HG02763 (cell line): ENCODE measurements around the gene RAB18.
"Not testable (repeated sequence)": the region's sequence is repeated elsewhere in the genome, so short reads cannot be mapped to it uniquely, and the experiment has no call there.

Source experiments
- ATAC-seq: cut with Tn5 transposase; IDR thresholded peaks from one replicate; pipeline ENCODE4 v1.9.1; 2021; ENCODE audit warnings: mild to moderate bottlenecking, moderate library complexity; ENCODE audit not compliant: unreplicated experiment

The RAB18 gene

DNA sequence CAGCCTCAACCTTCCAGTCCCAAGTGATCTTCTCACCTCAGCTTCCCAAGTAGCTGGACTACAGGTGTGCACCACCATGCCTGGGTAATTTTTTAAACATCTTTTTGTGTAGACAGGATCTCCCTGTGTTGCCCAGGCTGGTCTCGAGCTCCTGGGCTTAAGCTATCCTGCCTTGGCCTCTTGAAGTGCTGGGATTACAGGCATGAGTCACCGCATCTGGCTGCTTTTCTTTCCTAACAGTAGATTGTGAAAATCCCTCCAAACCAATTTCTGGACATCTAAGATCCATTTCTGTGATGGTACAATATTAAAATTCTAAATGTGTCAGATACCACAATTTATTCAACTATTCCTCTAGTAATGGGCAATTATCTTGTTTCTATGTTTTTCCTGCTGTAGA, 38.7 kb downstream of the RAB18 start:
- ATAC-seq, result no peak

DNA sequence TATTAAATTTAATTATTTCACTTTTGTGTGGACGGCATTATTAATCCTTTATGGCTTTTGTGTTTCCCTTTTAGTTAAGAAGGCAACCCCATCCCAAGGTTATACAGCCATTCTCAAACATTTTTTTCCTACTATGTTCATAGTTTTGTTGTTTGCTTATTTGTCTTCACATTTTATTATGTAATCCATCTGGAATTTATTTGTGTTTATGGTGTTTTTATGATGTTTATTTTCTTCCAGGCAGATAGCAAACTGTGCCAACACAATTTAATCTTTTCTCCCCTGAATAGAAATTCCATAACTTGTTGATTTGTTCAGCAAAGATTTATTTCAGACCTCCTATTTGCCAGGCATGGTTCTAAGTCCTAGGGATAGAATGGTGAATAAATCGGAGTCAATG, 42.9 kb downstream of the RAB18 start:
- ATAC-seq, result no peak

DNA sequence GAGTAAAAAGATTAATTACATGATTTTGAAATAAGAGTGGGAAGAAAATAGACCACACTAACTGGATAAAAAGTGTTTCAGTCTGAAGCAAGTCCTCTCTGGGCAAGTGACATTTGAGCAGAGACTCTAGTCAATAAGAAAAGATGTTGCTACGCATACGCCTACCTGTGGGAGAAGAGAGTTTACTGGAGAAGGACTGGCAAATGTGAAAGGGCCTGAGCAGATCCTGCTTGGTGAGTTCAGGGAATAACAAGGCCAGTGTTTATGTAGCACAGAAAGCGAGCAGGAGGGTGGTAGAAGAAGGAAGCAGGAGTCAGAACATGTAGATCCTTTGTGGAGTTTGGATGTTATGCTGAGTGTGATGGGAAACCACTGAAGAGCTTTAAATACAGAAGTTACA, 43.4 kb downstream of the RAB18 start:
- no peak for ATAC-seq

DNA sequence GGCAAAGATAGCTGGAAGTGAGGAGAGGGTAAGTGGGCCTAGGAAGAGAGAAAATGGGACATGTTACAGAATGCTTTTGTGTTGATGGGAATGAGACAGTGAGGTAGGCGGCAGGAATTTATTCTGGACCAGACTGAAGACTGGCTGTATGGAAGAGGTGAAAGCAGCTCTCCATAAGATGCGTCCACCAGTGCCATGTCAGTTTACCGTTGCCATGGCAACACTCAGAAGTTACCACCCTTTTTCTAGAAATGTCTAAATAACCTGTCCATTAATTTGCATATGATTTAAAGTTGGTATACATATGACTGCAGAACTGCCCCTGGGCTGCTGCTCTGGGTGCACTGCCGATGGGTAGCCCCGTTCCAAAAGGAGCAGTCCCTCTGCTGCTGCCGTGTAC, 46.7 kb downstream of the RAB18 start:
- no peak for ATAC-seq

DNA sequence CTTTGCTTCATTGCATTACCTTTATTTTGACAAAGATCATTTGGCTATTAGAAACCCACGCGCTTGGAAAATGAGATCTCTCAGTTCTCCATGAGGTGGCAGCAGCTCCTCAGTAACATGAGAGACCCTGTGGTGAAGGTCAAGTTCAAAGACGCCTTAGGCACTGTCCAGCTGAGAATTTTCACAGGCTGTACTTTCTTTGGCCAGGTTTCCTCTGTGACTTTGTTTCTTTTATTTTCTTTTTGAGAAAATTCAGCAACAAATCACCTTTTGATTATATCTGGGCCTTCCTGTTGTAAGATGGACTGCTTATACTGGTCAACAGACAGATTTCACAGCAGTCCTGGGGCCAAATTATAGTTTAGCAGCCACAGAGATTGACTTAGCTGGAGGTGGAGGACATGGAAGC, 54.5 kb downstream of the RAB18 start:
- no peak for ATAC-seq

DNA sequence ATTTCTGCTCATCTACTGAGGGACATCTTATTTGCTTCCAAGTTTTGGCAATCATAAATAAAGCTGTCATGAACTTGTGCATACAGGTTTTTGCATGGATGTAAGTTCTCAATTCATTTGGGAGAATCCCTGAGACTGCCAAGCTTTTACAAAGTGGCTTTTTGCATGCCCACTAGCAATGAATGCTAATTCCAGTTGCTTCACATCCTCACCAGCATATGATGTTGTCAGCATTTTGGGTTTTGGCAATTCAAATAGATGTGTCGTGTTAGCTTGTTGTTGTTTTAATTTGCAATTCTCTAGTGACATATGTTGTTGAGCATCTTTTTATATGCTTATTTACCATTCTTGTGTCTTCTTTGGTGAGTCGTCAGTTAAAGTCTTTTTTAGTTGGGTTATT, 57.2 kb downstream of the RAB18 start:
- no peak for ATAC-seq

DNA sequence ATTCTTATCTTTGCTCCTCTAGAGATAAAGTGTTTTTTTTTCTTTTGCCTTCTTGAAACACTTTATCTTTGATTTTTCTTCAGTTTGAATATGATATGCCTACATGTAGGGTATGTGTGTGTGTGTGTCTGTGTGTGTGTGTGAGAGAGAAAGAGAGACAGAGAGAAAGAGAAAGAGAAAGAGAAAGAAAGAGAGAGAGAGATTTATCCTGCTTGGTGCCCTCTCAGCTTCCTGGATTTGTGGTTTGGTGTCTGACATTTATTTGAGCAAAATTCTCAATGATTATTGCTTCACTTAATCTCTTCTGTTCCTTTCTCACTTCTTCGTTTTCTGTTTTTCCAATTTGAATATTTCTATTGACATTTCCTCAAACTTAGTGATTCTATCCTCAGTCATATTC, 60.3 kb downstream of the RAB18 start:
- no peak for ATAC-seq

DNA sequence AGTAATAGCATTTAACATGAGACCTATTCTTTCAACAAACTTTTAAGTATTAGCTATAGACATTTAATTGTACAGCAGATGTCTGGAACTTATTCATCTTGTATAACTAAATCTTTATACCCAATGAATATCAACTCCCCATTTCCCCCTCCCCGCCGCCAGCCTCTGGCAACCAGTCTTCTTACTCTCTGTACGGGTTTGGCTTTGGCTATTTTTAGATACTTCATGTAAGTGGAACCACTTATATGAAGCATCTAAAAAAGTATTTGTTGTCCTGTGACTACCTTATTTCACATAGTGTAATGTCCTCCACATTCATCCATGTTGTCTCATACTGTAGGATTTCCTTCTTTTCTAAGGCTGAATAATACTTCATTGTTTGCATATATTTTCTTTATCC, 60.8 kb downstream of the RAB18 start:
- ATAC-seq, result no peak

DNA sequence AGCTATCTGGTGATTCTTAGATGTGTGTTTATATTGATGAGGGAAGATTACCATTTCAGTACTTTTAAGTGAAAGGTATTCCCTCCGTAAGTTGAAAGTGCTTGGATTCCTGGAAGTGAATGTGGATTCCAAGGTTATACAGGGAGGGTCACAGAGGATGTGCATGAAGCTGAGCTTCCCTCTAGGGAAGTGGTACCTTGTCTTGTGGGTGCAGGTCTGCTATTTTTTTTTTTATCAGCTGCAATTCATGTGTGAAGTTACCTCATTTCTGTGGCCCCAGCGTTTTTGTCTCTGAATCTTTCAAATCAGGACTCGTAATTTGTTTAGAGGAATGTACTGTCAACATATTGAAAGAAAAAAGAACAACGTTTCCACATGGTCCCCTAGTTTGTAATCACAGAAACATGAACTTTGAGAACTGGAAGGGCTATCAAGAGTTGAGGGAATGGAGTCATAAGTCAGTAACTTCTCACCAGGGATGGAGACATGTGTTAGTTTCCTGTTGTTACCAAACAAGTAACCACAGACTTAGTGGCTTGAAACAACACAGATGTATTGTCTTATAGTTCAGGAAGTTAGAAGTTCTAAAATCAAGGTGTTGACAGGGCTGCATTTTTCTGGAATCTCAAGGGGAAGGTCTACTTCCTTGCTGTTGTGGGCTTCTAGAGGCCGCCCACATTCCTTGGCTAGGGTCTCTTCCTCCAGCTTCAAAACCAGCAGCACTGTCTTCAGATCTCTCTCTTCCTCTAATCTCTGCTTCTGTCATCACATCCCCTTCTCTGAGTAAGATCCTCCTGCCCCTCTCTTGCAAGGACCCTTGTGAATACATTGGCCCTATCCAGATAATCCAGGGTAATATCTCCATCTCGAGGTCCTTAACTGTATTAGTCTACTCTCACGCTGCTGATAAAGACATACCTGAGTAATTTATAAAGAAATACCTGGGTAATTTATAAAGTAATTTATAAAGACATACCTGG, 64.4 kb downstream of the RAB18 start:
- no peak for ATAC-seq

DNA sequence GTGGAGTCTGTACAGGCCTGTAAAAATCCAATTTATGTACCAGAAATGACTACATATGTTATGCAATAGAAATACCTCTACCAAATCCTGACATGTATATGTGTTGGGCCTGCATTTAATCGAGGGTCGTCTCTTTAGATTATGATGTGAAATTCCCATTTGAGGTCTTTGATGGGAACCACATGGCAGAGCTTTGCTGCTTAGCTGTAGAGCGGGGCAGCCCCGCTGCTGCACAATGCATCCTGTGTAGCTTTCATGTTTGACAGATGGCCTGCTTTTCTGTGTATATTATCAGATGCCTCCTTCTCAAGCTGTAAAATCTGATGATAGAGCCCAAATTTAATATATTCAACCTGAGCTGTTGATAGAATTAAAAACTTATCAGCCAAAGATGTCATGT, 65.8 kb downstream of the RAB18 start:
- ATAC-seq, result no peak

DNA sequence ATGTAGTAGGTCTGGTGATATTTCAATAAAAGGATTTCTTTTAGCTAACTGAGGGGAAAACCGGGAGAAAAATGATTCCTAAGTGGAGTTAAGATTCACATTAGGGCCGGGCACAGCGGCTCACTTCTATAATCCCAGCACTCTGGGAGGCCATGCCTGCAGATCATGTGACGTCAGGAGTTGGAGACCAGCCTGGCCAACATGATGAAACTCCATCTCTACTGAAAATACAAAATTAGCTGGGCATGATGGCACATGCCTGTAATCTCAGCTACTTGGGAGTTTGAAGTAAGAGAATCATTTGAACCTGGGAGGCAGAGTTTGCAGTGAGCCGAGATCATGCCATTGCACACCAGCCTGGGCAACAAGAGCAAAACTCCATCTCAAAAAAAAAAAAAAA, 72.9 kb downstream of the RAB18 start:
- not testable (repeated sequence) for ATAC-seq

DNA sequence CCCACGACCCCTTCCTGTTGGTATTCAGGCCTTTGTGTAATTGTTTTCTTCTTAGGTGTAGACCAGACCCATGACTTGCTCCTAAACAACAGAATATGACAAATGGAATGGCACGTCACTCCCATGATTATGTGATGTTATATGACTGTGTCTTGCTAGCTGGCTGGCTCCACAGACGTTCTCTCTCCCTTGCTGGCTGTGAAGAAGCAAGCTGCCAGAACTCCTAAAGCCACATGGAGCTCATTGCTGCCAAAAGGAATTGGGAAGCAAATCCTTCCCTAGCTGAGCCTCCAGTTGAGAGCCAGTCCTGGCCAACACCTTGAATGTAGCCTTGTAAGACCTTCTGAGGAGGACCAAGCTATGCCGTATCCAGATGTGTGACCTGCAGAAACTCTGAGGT, 74.2 kb downstream of the RAB18 start:
- no peak for ATAC-seq

DNA sequence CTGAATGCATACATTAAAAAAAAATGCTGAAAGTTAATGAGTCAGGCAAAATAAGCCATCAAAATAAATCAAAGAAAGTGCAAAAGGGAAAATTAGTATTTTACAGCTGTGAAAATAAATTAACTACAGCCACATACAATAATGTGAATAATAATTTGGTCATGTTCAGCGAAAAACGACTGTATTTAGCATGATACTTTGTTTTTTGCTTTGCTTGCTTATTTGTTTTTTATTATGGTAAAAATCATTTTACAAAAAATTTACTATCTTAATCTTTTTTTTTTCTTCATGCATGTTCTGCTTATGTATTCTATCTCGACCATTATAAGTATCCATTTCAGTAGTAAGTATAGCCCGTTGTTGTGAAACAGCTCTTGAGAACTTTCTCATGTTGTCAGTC, 77.1 kb downstream of the RAB18 start:
- no peak for ATAC-seq

DNA sequence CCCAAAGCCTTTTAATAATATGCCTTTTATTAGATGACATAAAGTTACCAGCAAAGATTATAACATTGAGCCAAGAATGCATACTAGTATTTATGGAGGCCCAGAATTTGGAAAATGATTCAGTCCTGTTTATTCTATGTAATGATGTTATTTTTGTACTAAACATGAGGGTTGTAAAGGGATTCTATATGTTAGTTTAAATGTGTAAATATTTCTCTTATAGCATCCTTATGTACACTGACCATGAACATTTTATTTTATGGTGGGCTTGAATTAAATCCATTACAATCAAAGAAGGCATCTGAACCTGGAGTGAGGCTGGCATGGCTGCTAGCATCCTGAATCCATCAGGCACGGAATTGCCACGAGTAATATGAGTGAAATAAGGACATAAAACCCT, 80.2 kb downstream of the RAB18 start:
- ATAC-seq, result no peak
